ENCODE measurements around the gene BABAM2. TPM values are rescaled to one million over a fixed set of nuclear protein-coding genes. Genes with fewer than 3 reads are reported as not detected.
A peak's percentile ranks its signal among the peaks of the same experiment; 100 is the strongest.

BABAM2 gene
- total and polyA plus RNA-seq, 7 donors: 34.2 to 74.5 (median 52.3) TPM

DNA sequence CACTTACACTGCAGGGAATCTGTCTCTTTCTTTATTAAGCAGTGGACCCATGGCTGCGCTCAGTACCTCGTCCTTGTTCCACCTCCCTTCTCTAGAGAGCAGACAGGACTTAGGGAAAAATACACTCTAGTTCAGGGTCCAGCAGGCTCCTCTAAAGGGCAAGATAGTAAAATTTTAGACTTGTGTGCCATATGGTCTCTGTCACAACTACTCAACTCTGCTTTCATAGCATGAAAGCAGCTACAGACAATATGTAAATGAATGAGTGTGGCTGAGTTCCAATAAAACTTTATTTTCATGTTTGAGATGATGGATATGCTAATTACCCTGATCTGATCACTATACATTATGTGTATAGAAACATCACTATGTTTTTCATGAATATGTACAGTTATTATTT lies 163.1 kb downstream of the BABAM2 start:
- 85 to 90% (median 88%) methylated on average over 2 of the region's 2 CpGs for WGBS, 3 donors
- intact Hi-C loops (cut with DNase I): no loop called here
- TF ChIP-seq, protein P1, sequence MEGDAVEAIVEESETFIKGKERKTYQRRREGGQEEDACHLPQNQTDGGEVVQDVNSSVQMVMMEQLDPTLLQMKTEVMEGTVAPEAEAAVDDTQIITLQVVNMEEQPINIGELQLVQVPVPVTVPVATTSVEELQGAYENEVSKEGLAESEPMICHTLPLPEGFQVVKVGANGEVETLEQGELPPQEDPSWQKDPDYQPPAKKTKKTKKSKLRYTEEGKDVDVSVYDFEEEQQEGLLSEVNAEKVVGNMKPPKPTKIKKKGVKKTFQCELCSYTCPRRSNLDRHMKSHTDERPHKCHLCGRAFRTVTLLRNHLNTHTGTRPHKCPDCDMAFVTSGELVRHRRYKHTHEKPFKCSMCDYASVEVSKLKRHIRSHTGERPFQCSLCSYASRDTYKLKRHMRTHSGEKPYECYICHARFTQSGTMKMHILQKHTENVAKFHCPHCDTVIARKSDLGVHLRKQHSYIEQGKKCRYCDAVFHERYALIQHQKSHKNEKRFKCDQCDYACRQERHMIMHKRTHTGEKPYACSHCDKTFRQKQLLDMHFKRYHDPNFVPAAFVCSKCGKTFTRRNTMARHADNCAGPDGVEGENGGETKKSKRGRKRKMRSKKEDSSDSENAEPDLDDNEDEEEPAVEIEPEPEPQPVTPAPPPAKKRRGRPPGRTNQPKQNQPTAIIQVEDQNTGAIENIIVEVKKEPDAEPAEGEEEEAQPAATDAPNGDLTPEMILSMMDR (IDR thresholded peaks at IDR 0.05): no peak
- Histone ChIP-seq H3K36me3 (ENCODE audit: insufficient read depth in 1 of 2, low read depth in 1 of 2) (no peaks in the 10 kb centered on the region), H3K27me3 (ENCODE audit: insufficient read depth in 3 of 3, low read length in 2 of 3) (no peaks in the 10 kb centered on the region), H3K4me3 (no peak overlapping the region), H3K9me3 (no peaks in the 10 kb centered on the region), H3K27ac (no peak overlapping the region), H3K4me1 (no peaks in the 10 kb centered on the region)
- ATAC-seq (no peak), DNase-seq (no peak)

GRCh38 chr2:28054916-28055315 lies 164.4 kb downstream of the BABAM2 start:
- 93 to 97% (median 95%) methylated on average over 1 of the region's 1 CpG for whole genome bisulfite sequencing, 3 donors
- H3K9me3 ChIP-seq: no peaks in the 10 kb centered on the region
- TF ChIP-seq, protein P1 (IDR thresholded peaks at IDR 0.05): no peak
- H3K4me3 ChIP-seq: no peak overlapping the region
- no peak for DNase-seq
- no peak for ATAC-seq
- intact Hi-C loops (cut with DNase I): no loop called here
- H3K27ac ChIP-seq: no peak overlapping the region
- H3K27me3 ChIP-seq (ENCODE audit: insufficient read depth in 3 of 3, low read length in 2 of 3): no peaks in the 10 kb centered on the region
- H3K36me3 ChIP-seq (ENCODE audit: insufficient read depth in 1 of 2, low read depth in 1 of 2): no peaks in the 10 kb centered on the region
- no peaks in the 10 kb centered on the region for H3K4me1 ChIP-seq

DNA sequence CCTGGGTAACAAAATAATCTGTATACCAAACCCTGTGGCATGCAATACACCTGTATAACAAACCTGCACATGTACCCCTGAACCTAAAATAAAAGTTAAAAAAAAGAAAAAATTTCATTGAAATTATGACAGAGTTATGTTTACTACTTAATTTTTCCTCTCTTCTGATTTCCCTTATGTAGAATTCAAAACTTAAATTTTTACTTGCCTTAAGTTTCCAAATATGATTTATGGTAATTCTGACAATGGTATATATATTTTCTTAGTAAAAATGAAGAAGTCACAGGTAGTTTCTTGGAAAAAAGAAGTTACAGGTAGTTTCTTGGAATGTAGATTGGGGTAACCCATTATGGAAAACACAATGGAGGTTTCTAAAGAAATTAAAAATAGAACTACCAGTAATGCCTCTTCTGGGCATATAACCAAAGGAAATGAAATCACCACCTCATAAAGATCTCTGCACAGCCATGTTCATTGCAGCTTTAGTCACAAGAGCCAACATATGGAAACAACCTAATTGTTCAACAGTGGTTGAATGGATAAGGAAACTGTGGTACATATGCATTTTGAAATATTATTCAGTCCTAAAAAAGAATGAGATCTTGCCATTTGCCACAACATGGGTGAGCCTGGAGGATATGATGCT lies 164.9 kb downstream of the BABAM2 start:
- ATAC-seq (peak; percentile 42 to 84 (median 65)), DNase-seq (no peak)
- intact Hi-C loops (cut with DNase I): no loop called here
- H3K27me3 ChIP-seq (ENCODE audit: insufficient read depth in 3 of 3, low read length in 2 of 3): no peaks in the 10 kb centered on the region
- TF ChIP-seq, protein P1 (IDR thresholded peaks at IDR 0.05): no peak
- H3K9me3 ChIP-seq: no peaks in the 10 kb centered on the region
- H3K4me3 ChIP-seq: no peak overlapping the region
- no peaks in the 10 kb centered on the region for H3K4me1 ChIP-seq
- H3K27ac ChIP-seq: no peak overlapping the region
- no peaks in the 10 kb centered on the region for H3K36me3 ChIP-seq (ENCODE audit: insufficient read depth in 1 of 2, low read depth in 1 of 2)

DNA sequence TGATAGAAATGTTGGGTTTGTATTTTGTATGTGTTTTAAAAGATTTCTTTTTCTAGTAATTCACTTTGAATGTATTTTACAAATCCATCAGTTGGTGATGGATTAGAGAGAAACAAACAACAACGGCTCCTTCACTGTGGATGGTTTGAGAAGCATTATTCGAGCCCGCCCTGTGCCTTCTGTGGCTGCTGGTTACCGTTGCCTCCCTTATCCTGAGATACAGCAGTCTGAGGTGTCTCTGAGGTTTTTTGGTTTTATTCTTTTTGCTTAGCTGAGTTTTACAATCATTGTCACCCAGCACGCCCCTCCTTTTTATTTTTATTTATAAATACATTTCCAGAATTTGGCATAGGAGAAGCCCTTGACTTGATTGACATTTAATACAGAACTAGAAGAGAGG lies 168.3 kb downstream of the BABAM2 start:
- ATAC-seq: no peak
- WGBS, 3 donors: 95 to 97% (median 96%) methylated on average over 5 of the region's 5 CpGs

More for the DNA sequence above, 168.3 kb downstream of the BABAM2 start:
- Histone ChIP-seq H3K9me3 (no peaks in the 10 kb centered on the region), H3K4me3 (no peak overlapping the region), H3K4me1 (no peaks in the 10 kb centered on the region), H3K27me3 (ENCODE audit: insufficient read depth in 3 of 3, low read length in 2 of 3) (no peaks in the 10 kb centered on the region), H3K36me3 (ENCODE audit: insufficient read depth in 1 of 2, low read depth in 1 of 2) (no peaks in the 10 kb centered on the region), H3K27ac (no peak overlapping the region)
- no peak for DNase-seq
- TF ChIP-seq, protein P1 (IDR thresholded peaks at IDR 0.05): no peak
- intact Hi-C loops (cut with DNase I): no loop called here
